ENCODE measurements around the gene STOX2. TPM values are rescaled to one million over a fixed set of nuclear protein-coding genes. Genes with fewer than 3 reads are reported as not detected.

STOX2 gene
- polyA plus RNA-seq, 1 donor from 2014 or later = 26.1 TPM

- Histone ChIP-seq H3F3A (ENCODE audit: insufficient read depth, low read length, poor library complexity, severe bottlenecking) (no peaks in the 10 kb centered on the region), H4K20me1 (ENCODE audit: insufficient read depth) (no peaks in the 10 kb centered on the region), H3K9ac (ENCODE audit: low read length) (no peak overlapping the region), H3K9me2 (ENCODE audit: insufficient read depth, low read length) (no peaks in the 10 kb centered on the region), H3K4me2 (ENCODE audit: low read length) (no peak overlapping the region), H3K4me3 (ENCODE audit: low read length) (no peak overlapping the region), H2AFZ (ENCODE audit: low read depth, low read length) (no peak overlapping the region), H3K36me3 (ENCODE audit: insufficient read depth, low read length) (no peaks in the 10 kb centered on the region), H3K27ac (ENCODE audit: low read length) (no peak overlapping the region), H3K27me3 (ENCODE audit: insufficient read depth, low read depth, low read length) (no peaks in the 10 kb centered on the region), H3K79me2 (replicated peaks; ENCODE audit: insufficient read depth, low read length) (no peaks in the 10 kb centered on the region), H3K9me3 (ENCODE audit: low read length) (no peaks in the 10 kb centered on the region)
- no peak for TF ChIP-seq RAD21 (conservative IDR thresholded peaks at IDR 0.05)
- TF ChIP-seq TAF1 (IDR thresholded peaks at IDR 0.05; ENCODE audit: low read depth) = no peak
- TF ChIP-seq MXI1 (conservative IDR thresholded peaks at IDR 0.05; ENCODE audit: poor library complexity, severe bottlenecking) = no peak
- no peak for TF ChIP-seq EP300 (conservative IDR thresholded peaks at IDR 0.05; ENCODE audit: poor library complexity, severe bottlenecking)
- TF ChIP-seq SMC3 (conservative IDR thresholded peaks at IDR 0.05; ENCODE audit: poor library complexity) = no peak
- no peak for TF ChIP-seq POLR2AphosphoS5 (IDR thresholded peaks at IDR 0.05)
- no peak for TF ChIP-seq REST (IDR thresholded peaks at IDR 0.05; ENCODE audit: borderline replicate concordance)
- TF ChIP-seq EZH2 (IDR thresholded peaks at IDR 0.05; ENCODE audit: borderline replicate concordance, insufficient read depth, low read length, poor library complexity, severe bottlenecking) = no peak
- TF ChIP-seq CTCF (IDR thresholded peaks at IDR 0.05; ENCODE audit: poor library complexity, severe bottlenecking) = no peak
Observed at GRCh38 chr4:184067931-184068554, 162.9 kb downstream of the STOX2 start.

Other genes starting within 250 kb of the STOX2 start
- 61.1 and 68.2 TPM in 2 replicates for gene RWDD4, start 246.1 kb upstream of the STOX2 start, polyA plus RNA-seq
- 78.1 and 83.1 TPM in 2 replicates for gene TRAPPC11, start 246.0 kb upstream of the STOX2 start, polyA plus RNA-seq

Measured in neural cell (in vitro differentiated cells).